Measurements from ENCODE around the gene YARS2.
"Not testable (repeated sequence)": the region's sequence is repeated elsewhere in the genome, so short reads cannot be mapped to it uniquely, and the experiment has no call there.

The YARS2 gene

DNA sequence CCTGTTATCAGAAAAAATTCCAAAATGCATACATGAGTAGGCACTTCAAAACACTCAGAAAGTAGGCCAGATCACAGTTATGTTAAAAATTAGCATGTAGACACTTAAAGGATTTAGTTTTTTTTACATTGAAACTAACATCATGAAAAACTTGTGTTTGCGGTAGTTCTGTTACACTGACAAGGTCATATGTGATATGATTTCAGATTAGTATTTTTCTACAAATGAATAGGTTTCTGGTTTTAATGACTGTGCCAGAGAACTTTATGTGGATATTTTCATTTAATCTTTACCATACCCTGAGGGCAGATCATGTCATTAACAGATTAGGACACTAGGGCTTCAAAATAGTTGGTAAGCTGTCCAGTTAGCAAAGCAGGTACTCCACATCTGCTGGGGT lies 20.7 kb downstream of the YARS2 start:
- Histone ChIP-seq H3K27me3 (ENCODE audit: insufficient read depth, insufficient read length) (no peaks in the 10 kb centered on the region), H3K4me3 (ENCODE audit: insufficient read length, low read depth) (no peak overlapping the region), H3K9me3 (ENCODE audit: insufficient read depth, low read length) (no peaks in the 10 kb centered on the region), H3K9ac (ENCODE audit: insufficient read length, low read depth) (no peak overlapping the region), H3K36me3 (ENCODE audit: insufficient read depth, insufficient read length, low read length) (peaks cover 93% of the 10 kb centered on the region), H3K4me1 (ENCODE audit: insufficient read depth, insufficient read length) (peaks cover 3% of the 10 kb centered on the region)
- DNase-seq (ENCODE audit: low read depth, low spot score): no peak
- TF ChIP-seq YY1 (IDR thresholded peaks at IDR 0.05; ENCODE audit: insufficient read depth, insufficient read length): no peak
- TF ChIP-seq ZNF274 (IDR thresholded peaks at IDR 0.05; ENCODE audit: low read depth, low read length): no peak
- TF ChIP-seq SUZ12 (IDR thresholded peaks at IDR 0.05; ENCODE audit: extremely low read depth, insufficient read depth, insufficient read length): no peak

DNA sequence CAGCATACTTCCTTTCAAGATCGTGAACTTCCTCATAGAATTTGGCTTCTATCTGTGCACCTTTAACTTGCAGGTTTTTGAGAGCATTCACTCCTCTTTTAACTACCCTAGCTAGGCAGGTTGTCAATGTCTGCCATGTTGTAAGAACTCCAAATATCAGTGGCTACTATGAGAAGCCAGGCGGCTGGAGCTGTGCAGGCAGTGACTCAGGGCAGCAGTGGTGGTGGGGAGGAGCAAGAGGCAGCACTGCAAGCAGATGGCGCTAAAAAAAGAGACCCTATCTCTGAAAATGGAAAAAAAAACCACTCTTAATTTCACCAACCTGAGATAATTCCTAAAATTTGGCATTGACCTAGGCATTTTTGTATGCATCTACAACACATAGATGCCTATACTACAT lies 28.5 kb downstream of the YARS2 start:
- no peak overlapping the region for H3K4me3 ChIP-seq (ENCODE audit: insufficient read length, low read depth)
- DNase-seq (ENCODE audit: low read depth, low spot score): no peak
- H3K9ac ChIP-seq (ENCODE audit: insufficient read length, low read depth): no peak overlapping the region
- H3K36me3 ChIP-seq (ENCODE audit: insufficient read depth, insufficient read length, low read length): peaks cover 83% of the 10 kb centered on the region
- no peaks in the 10 kb centered on the region for H3K9me3 ChIP-seq (ENCODE audit: insufficient read depth, low read length)
- no peaks in the 10 kb centered on the region for H3K27me3 ChIP-seq (ENCODE audit: insufficient read depth, insufficient read length)
- TF ChIP-seq ZNF274 (IDR thresholded peaks at IDR 0.05; ENCODE audit: low read depth, low read length) (no peak), YY1 (IDR thresholded peaks at IDR 0.05; ENCODE audit: insufficient read depth, insufficient read length) (no peak)
- H3K4me1 ChIP-seq (ENCODE audit: insufficient read depth, insufficient read length): no peaks in the 10 kb centered on the region

DNA sequence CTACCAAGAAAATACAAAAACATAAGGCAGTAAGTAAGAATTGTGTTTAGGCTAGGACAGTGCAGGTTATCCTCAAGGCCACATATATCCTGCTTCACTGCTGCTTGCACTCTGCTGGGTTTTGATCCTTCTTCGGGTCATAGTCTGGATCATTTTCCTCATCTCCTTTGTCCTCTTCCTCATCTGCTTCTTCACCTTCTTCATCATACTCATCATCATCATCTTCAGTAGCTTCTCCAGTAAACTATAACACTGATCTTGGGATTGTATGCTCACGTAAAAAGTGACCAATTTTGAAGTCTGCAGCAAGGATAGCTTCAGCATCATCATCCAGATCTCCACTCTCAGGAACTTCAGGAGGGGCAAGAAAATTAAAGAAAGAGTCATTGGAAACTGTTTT lies 29.4 kb downstream of the YARS2 start:
- DNase-seq (ENCODE audit: low read depth, low spot score): no peak
- Histone ChIP-seq H3K9ac (ENCODE audit: insufficient read length, low read depth) (no peak overlapping the region), H3K27me3 (ENCODE audit: insufficient read depth, insufficient read length) (no peaks in the 10 kb centered on the region), H3K4me3 (ENCODE audit: insufficient read length, low read depth) (no peak overlapping the region), H3K9me3 (ENCODE audit: insufficient read depth, low read length) (no peaks in the 10 kb centered on the region), H3K36me3 (ENCODE audit: insufficient read depth, insufficient read length, low read length) (peaks cover 83% of the 10 kb centered on the region), H3K4me1 (ENCODE audit: insufficient read depth, insufficient read length) (no peaks in the 10 kb centered on the region)
- TF ChIP-seq YY1 (IDR thresholded peaks at IDR 0.05; ENCODE audit: insufficient read depth, insufficient read length) (no peak), ZNF274 (IDR thresholded peaks at IDR 0.05; ENCODE audit: low read depth, low read length) (no peak), SUZ12 (IDR thresholded peaks at IDR 0.05; ENCODE audit: extremely low read depth, insufficient read depth, insufficient read length) (no peak)

DNA sequence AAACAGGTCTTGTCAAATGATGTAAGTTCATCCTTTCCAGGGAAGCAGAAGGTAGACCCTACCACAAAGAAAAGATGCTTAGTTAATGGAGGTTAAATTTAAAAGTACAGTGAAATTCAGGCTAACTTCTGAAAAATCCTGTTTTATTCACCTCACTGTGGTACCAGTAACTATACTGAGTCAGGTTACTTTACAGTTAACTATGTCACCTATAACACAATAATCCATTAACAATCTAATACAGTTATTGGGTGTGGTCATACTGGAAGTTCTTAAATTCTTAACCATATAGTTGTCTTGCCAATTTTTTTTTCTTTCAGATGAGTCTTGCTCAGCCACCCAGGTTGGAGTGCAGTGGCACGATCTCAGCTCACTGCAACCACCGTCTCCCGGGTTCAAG lies 30.4 kb downstream of the YARS2 start:
- not testable (repeated sequence) for DNase-seq (ENCODE audit: low read depth, low spot score); H3K9ac ChIP-seq (ENCODE audit: insufficient read length, low read depth); H3K4me1 ChIP-seq (ENCODE audit: insufficient read depth, insufficient read length); H3K9me3 ChIP-seq (ENCODE audit: insufficient read depth, low read length); H3K27me3 ChIP-seq (ENCODE audit: insufficient read depth, insufficient read length); H3K4me3 ChIP-seq (ENCODE audit: insufficient read length, low read depth)
- H3K36me3 ChIP-seq (ENCODE audit: insufficient read depth, insufficient read length, low read length): peaks cover 79% of the 10 kb centered on the region

DNA sequence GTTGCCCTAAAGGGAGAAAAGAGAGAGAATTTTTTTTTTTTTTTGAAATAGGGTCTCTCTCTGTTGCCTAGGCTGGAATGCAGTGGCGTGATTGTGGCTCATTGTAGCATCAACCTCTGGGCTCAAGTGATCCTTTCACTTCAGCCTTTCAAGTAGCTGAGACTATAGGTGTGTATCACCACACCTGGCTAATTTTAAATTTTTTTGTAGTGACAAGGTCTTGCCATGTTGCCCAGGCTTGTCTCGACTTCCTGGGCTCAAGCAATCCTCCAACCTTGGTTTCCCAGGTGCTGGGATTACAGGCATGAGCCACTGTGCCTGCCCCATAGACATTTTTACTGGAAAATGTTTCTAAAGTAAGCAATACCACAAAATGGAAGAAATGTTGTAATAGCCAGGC lies 36.8 kb downstream of the YARS2 start:
- Histone ChIP-seq H3K27me3 (ENCODE audit: insufficient read depth, insufficient read length) (no peaks in the 10 kb centered on the region), H3K36me3 (ENCODE audit: insufficient read depth, insufficient read length, low read length) (peaks cover 71% of the 10 kb centered on the region), H3K4me1 (ENCODE audit: insufficient read depth, insufficient read length) (no peaks in the 10 kb centered on the region), H3K4me3 (ENCODE audit: insufficient read length, low read depth) (no peak overlapping the region), H3K9ac (ENCODE audit: insufficient read length, low read depth) (no peak overlapping the region), H3K9me3 (ENCODE audit: insufficient read depth, low read length) (no peaks in the 10 kb centered on the region)
- TF ChIP-seq YY1 (IDR thresholded peaks at IDR 0.05; ENCODE audit: insufficient read depth, insufficient read length) (no peak), SUZ12 (IDR thresholded peaks at IDR 0.05; ENCODE audit: extremely low read depth, insufficient read depth, insufficient read length) (no peak), ZNF274 (IDR thresholded peaks at IDR 0.05; ENCODE audit: low read depth, low read length) (no peak)
- DNase-seq (ENCODE audit: low read depth, low spot score): no peak

DNA sequence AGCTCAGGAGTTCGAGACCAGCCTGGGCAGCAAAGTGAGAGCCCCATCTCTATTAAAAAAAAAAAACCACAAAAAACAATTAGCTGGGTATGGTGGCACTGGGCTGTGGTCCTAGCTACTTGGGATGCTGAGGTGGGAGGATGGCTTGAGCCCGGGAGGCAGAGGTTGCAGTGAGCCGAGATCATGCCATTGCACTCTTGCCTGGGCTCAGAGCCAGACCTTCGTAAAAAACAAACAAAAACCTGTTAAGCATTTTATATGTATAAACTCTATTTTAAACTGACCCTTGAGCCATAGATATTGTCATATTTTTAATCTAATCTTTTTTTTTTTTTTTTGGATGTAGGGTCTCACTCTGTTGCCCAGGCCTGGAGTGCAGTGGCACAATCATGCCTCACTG lies 40.9 kb downstream of the YARS2 start:
- no peak overlapping the region for H3K9ac ChIP-seq (ENCODE audit: insufficient read length, low read depth)
- H3K4me1 ChIP-seq (ENCODE audit: insufficient read depth, insufficient read length): no peaks in the 10 kb centered on the region
- H3K9me3 ChIP-seq (ENCODE audit: insufficient read depth, low read length): no peaks in the 10 kb centered on the region
- TF ChIP-seq YY1 (IDR thresholded peaks at IDR 0.05; ENCODE audit: insufficient read depth, insufficient read length) (no peak), SUZ12 (IDR thresholded peaks at IDR 0.05; ENCODE audit: extremely low read depth, insufficient read depth, insufficient read length) (no peak), ZNF274 (IDR thresholded peaks at IDR 0.05; ENCODE audit: low read depth, low read length) (no peak)
- DNase-seq (ENCODE audit: low read depth, low spot score): no peak
- H3K4me3 ChIP-seq (ENCODE audit: insufficient read length, low read depth): no peak overlapping the region
- peaks cover 74% of the 10 kb centered on the region for H3K36me3 ChIP-seq (ENCODE audit: insufficient read depth, insufficient read length, low read length)
- H3K27me3 ChIP-seq (ENCODE audit: insufficient read depth, insufficient read length): no peaks in the 10 kb centered on the region

DNA sequence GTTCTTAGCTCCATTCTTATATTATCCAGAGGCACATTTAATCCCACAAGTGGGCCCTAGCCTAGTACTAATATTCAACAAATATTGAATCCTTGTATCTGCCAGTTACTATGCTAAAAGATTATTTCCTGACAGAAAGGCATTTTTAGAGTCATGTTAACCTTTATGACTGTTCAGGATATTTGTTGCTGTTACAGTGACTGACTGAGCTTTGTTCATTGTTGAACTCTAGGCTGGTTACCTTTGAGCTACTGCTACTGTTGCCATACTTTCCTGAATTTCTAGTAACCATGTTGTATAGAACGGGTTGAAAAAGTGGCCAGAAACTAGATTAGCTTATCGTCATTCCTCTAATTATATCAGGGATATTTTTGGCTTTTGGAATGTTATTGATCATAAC lies 46.8 kb downstream of the YARS2 start:
- peaks cover 81% of the 10 kb centered on the region for H3K36me3 ChIP-seq (ENCODE audit: insufficient read depth, insufficient read length, low read length)

More for the DNA sequence above, 46.8 kb downstream of the YARS2 start:
- Histone ChIP-seq H3K9me3 (ENCODE audit: insufficient read depth, low read length) (no peaks in the 10 kb centered on the region), H3K27me3 (ENCODE audit: insufficient read depth, insufficient read length) (no peaks in the 10 kb centered on the region), H3K9ac (ENCODE audit: insufficient read length, low read depth) (no peak overlapping the region), H3K4me3 (ENCODE audit: insufficient read length, low read depth) (no peak overlapping the region), H3K4me1 (ENCODE audit: insufficient read depth, insufficient read length) (no peaks in the 10 kb centered on the region)
- DNase-seq (ENCODE audit: low read depth, low spot score): no peak
- TF ChIP-seq SUZ12 (IDR thresholded peaks at IDR 0.05; ENCODE audit: extremely low read depth, insufficient read depth, insufficient read length) (no peak), YY1 (IDR thresholded peaks at IDR 0.05; ENCODE audit: insufficient read depth, insufficient read length) (no peak), ZNF274 (IDR thresholded peaks at IDR 0.05; ENCODE audit: low read depth, low read length) (no peak)
